HepG2 (cell line): ENCODE results near the gene RPGRIP1. TPM values are rescaled to one million over a fixed set of nuclear protein-coding genes. Genes with fewer than 3 reads are reported as not detected.
A peak's percentile ranks its signal among the peaks of the same experiment; 100 is the strongest.

Experiments used
- FOXA3 ChIP-seq: IDR thresholded peaks from 2 replicates; pipeline ENCODE4 v1.6.1; 2016; ENCODE audit warnings: missing genetic modification reagents, missing compliant biosample characterization
- FOXJ3 ChIP-seq: sonication (generic); formaldehyde crosslinking; IDR thresholded peaks from 2 replicates; pipeline ENCODE4 v1.4.0; 2020; ENCODE audit warnings: missing genetic modification reagents, mild to moderate bottlenecking, borderline replicate concordance
- HINFP ChIP-seq: sonication (generic); formaldehyde crosslinking; IDR thresholded peaks from 2 replicates; pipeline ENCODE4 v1.4.0; 2020; ENCODE audit warnings: low read depth, mild to moderate bottlenecking, missing genetic modification reagents
- HOXA5 ChIP-seq: sonication (generic); formaldehyde crosslinking; IDR thresholded peaks from 2 replicates; pipeline ENCODE4 v1.4.0; 2020; ENCODE audit warnings: missing genetic modification reagents
- KLF15 ChIP-seq: sonication (generic); formaldehyde crosslinking; IDR thresholded peaks from 2 replicates; pipeline ENCODE4 v1.8.1; 2023; ENCODE audit warnings: borderline replicate concordance, mild to moderate bottlenecking, inconsistent platforms, missing genetic modification reagents, mixed read lengths
- PBX2 ChIP-seq: IDR thresholded peaks from 2 replicates; pipeline ENCODE4 v1.6.1; 2016; ENCODE audit warnings: control low read depth
- POLR2AphosphoS5 ChIP-seq: IDR thresholded peaks from 2 replicates; pipeline ENCODE4 v1.6.1; 2012; ENCODE audit warnings: low read depth, low read length
- RARA ChIP-seq: IDR thresholded peaks from 2 replicates; pipeline ENCODE4 v1.6.1; 2016; ENCODE audit warnings: missing genetic modification reagents, missing compliant biosample characterization
- SPEN ChIP-seq: sonication (generic); formaldehyde crosslinking; IDR thresholded peaks from 2 replicates; pipeline ENCODE4 v1.5.1; 2020; ENCODE audit warnings: low read depth, mild to moderate bottlenecking, missing genetic modification reagents
- TAF15 ChIP-seq: fragments of 200-400 bp; formaldehyde crosslinking; IDR thresholded peaks from one replicate; pipeline ENCODE4 v1.6.1; 2018; ENCODE audit warnings: mild to moderate bottlenecking, low read depth, low read length; ENCODE audit not compliant: poor library complexity, severe bottlenecking
- TBX2 ChIP-seq: sonication (generic); formaldehyde crosslinking; IDR thresholded peaks from 2 replicates; pipeline ENCODE4 v1.5.0; 2020; ENCODE audit warnings: missing genetic modification reagents, mild to moderate bottlenecking, borderline replicate concordance
- ZNF136 ChIP-seq: sonication (generic); formaldehyde crosslinking; IDR thresholded peaks from 2 replicates; pipeline ENCODE4 v1.8.1; 2022; ENCODE audit warnings: low read depth, mild to moderate bottlenecking, moderate library complexity, missing genetic modification reagents
- ZNF276 ChIP-seq: sonication (generic); formaldehyde crosslinking; IDR thresholded peaks from 2 replicates; pipeline ENCODE4 v1.4.0; 2020; ENCODE audit warnings: mild to moderate bottlenecking, low read depth, missing genetic modification reagents
- ZNF510 ChIP-seq: sonication (generic); formaldehyde crosslinking; IDR thresholded peaks from 2 replicates; pipeline ENCODE4 v1.4.0; 2020; ENCODE audit warnings: low read depth, mild to moderate bottlenecking, missing genetic modification reagents
- ZNF660 ChIP-seq: sonication (generic); formaldehyde crosslinking; IDR thresholded peaks from 2 replicates; pipeline ENCODE4 v1.5.1; 2020; ENCODE audit warnings: mild to moderate bottlenecking, low read depth, missing genetic modification reagents, borderline replicate concordance
- ZNF678 ChIP-seq: sonication (generic); formaldehyde crosslinking; IDR thresholded peaks from 2 replicates; pipeline ENCODE4 v1.4.0; 2020; ENCODE audit warnings: mild to moderate bottlenecking, missing genetic modification reagents
- polyA plus RNA-seq, 8 experiments: library from polyadenylated mRNA; depleted of rRNA in 3 of 8; stranded (reverse) in 7 of 8; unstranded in 1 of 8; fragments of >200 nt; fragmentation: Illumina TruSeq in 4 of 8; extraction: Trizol in 4 of 8; gene quantifications; 2 replicates each; pipeline versions ENCODE4 v1.2.1 to v1.2.3, GENCODE V29; 2011 to 2016; ENCODE audit warnings: low read depth in 4 of 8, missing spikeins in 1 of 8, mixed read lengths in 1 of 8; ENCODE audit not compliant: insufficient read depth in 1 of 8
- total RNA-seq, 5 experiments: library from RNA; depleted of rRNA; stranded (reverse); fragments of >200 nt; fragmentation: Illumina TruSeq; extraction: Trizol; gene quantifications; 2 replicates each; pipeline ENCODE4 v1.2.3, GENCODE V29; 2016; ENCODE audit warnings: low read depth in 1 of 5
- TF ChIP-seq, protein P1 (sequence below): sonication (generic); formaldehyde crosslinking; IDR thresholded peaks from 2 replicates; pipeline ENCODE4 v1.8.0; 2023; ENCODE audit warnings: mild to moderate bottlenecking, missing genetic modification reagents
- TF ChIP-seq, protein P2 (sequence below): sonication (generic); formaldehyde crosslinking; IDR thresholded peaks from 2 replicates; pipeline ENCODE4 v1.4.0; 2020; ENCODE audit warnings: missing genetic modification reagents, borderline replicate concordance
- TF ChIP-seq, protein P3 (sequence below): sonication (generic); formaldehyde crosslinking; IDR thresholded peaks from 2 replicates; pipeline ENCODE4 v1.5.0; 2020; ENCODE audit warnings: mild to moderate bottlenecking, missing genetic modification reagents

RPGRIP1 gene
- total and polyA plus RNA-seq, 2 of the 13 experiments (the other 11 are each of a cell fraction or from before 2014, with no cell fraction given), result 0.13 to 1.1 TPM

- TF ChIP-seq ZNF136 (CRISPR knock-in tag), result no peak
- TF ChIP-seq HOXA5 (CRISPR knock-in tag), result peak; percentile 19; the same call in 1 of the 2 replicates
- no peak for TF ChIP-seq TAF15
- no peak for TF ChIP-seq ZNF660
- TF ChIP-seq POLR2AphosphoS5, result peak; percentile 99
- no peak for TF ChIP-seq KLF15
- peak; percentile 93 for TF ChIP-seq PBX2
- TF ChIP-seq, protein P1, sequence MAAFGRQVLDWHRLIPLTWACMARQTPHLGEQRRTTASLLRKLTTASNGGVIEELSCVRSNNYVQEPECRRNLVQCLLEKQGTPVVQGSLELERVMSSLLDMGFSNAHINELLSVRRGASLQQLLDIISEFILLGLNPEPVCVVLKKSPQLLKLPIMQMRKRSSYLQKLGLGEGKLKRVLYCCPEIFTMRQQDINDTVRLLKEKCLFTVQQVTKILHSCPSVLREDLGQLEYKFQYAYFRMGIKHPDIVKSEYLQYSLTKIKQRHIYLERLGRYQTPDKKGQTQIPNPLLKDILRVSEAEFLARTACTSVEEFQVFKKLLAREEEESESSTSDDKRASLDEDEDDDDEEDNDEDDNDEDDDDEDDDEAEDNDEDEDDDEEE (CRISPR knock-in tag), result no peak
- TF ChIP-seq, protein P2, sequence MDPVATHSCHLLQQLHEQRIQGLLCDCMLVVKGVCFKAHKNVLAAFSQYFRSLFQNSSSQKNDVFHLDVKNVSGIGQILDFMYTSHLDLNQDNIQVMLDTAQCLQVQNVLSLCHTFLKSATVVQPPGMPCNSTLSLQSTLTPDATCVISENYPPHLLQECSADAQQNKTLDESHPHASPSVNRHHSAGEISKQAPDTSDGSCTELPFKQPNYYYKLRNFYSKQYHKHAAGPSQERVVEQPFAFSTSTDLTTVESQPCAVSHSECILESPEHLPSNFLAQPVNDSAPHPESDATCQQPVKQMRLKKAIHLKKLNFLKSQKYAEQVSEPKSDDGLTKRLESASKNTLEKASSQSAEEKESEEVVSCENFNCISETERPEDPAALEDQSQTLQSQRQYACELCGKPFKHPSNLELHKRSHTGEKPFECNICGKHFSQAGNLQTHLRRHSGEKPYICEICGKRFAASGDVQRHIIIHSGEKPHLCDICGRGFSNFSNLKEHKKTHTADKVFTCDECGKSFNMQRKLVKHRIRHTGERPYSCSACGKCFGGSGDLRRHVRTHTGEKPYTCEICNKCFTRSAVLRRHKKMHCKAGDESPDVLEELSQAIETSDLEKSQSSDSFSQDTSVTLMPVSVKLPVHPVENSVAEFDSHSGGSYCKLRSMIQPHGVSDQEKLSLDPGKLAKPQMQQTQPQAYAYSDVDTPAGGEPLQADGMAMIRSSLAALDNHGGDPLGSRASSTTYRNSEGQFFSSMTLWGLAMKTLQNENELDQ (CRISPR knock-in tag), result no peak
- TF ChIP-seq FOXJ3 (CRISPR knock-in tag), result no peak
- TF ChIP-seq RARA, result peak; percentile 94
- peak; percentile 50; the same call in 1 of the 2 replicates for TF ChIP-seq SPEN (CRISPR knock-in tag)
- no peak; the same call in 1 of the 2 replicates for TF ChIP-seq FOXA3 (CRISPR knock-in tag)
- peak; percentile 44; the same call in 1 of the 2 replicates for TF ChIP-seq TBX2 (CRISPR knock-in tag)
- no peak for TF ChIP-seq ZNF510 (CRISPR knock-in tag)
- 0 out of 2 replicates have a peak, but pooled peaks have one; percentile 74 for TF ChIP-seq ZNF276 (CRISPR knock-in tag)
- TF ChIP-seq HINFP (CRISPR knock-in tag), result peak; percentile 75; the same call in 1 of the 2 replicates
- TF ChIP-seq, protein P3, sequence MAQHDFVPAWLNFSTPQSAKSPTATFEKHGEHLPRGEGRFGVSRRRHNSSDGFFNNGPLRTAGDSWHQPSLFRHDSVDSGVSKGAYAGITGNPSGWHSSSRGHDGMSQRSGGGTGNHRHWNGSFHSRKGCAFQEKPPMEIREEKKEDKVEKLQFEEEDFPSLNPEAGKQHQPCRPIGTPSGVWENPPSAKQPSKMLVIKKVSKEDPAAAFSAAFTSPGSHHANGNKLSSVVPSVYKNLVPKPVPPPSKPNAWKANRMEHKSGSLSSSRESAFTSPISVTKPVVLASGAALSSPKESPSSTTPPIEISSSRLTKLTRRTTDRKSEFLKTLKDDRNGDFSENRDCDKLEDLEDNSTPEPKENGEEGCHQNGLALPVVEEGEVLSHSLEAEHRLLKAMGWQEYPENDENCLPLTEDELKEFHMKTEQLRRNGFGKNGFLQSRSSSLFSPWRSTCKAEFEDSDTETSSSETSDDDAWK (CRISPR knock-in tag), result no peak
- no peak for TF ChIP-seq ZNF678 (CRISPR knock-in tag)
Observed at GRCh38 chr14:21308479-21309237, 28.8 kb downstream of the RPGRIP1 start (continued).
